Activated CD4-positive, CD25-positive, alpha-beta regulatory T cell treated with anti-CD3 and anti-CD28 coated beads, Interleukin-2, amount 50 U/mL, for 72 hours (primary cell): ENCODE measurements around the gene ELOVL6.
A peak's percentile ranks its signal among the peaks of the same experiment; 100 is the strongest.
"Not testable (repeated sequence)": the region's sequence is repeated elsewhere in the genome, so short reads cannot be mapped to it uniquely, and the experiment has no call there.

Experiments
- DNase-seq: peaks from one replicate; pipeline ENCODE4 v3.0.0; 2021

ELOVL6 gene

GRCh38 chr4:110068248-110068647 is 130.2 kb downstream of the ELOVL6 start:
- DNase-seq: no peak

DNA sequence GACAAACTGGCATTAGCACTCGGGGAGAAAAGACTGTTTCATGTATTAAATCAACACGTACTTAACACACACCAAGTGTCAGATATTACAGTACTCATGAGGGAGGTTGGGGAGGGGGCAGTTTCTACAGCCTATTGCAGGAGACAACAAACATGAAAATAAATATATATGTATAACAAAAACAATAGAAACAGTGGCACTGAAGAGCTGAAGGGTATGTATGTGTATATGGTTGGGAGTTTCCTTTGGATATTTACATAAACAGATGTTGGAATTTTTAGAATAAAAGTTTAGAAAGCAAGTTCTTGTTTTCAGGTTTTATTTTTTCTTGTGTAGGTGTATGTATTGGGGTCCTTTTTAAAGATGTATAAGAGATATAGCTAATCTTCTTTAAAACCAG is 133.5 kb downstream of the ELOVL6 start:
- no peak for DNase-seq

DNA sequence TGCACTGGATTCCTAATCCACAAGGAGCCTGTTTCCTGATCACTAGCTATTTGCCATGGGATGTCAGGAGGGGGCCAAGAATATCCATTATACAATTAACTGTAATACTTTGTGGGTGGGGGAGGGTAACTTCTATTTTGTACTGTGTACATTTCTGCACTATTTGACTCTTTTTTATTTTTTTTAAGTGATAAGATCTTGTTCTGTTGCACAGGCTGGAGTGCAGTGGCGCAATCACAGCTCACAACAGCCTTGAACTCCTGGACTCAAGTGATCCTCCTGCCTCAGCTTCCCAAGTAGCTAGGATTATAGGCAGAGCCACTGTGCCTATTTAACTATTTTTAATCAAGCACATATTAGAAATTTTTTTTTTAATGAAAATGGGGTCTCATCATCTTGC is 134.1 kb downstream of the ELOVL6 start:
- no peak for DNase-seq

- DNase-seq: no peak
Measured at GRCh38 chr4:110062166-110062565, 136.2 kb downstream of the ELOVL6 start.

GRCh38 chr4:110061076-110061475 is 137.3 kb downstream of the ELOVL6 start:
- no peak for DNase-seq

GRCh38 chr4:110059556-110060191 is 138.7 kb downstream of the ELOVL6 start:
- no peak for DNase-seq

- no peak for DNase-seq
Measured at GRCh38 chr4:110058677-110059076, 139.7 kb downstream of the ELOVL6 start.

GRCh38 chr4:110055158-110055768 is 143.2 kb downstream of the ELOVL6 start:
- no peak for DNase-seq

- peak; percentile 36 for DNase-seq
Measured at GRCh38 chr4:110049951-110050925, 148.2 kb downstream of the ELOVL6 start.

- DNase-seq: no peak
Measured at GRCh38 chr4:110046588-110047049, 151.8 kb downstream of the ELOVL6 start.

DNA sequence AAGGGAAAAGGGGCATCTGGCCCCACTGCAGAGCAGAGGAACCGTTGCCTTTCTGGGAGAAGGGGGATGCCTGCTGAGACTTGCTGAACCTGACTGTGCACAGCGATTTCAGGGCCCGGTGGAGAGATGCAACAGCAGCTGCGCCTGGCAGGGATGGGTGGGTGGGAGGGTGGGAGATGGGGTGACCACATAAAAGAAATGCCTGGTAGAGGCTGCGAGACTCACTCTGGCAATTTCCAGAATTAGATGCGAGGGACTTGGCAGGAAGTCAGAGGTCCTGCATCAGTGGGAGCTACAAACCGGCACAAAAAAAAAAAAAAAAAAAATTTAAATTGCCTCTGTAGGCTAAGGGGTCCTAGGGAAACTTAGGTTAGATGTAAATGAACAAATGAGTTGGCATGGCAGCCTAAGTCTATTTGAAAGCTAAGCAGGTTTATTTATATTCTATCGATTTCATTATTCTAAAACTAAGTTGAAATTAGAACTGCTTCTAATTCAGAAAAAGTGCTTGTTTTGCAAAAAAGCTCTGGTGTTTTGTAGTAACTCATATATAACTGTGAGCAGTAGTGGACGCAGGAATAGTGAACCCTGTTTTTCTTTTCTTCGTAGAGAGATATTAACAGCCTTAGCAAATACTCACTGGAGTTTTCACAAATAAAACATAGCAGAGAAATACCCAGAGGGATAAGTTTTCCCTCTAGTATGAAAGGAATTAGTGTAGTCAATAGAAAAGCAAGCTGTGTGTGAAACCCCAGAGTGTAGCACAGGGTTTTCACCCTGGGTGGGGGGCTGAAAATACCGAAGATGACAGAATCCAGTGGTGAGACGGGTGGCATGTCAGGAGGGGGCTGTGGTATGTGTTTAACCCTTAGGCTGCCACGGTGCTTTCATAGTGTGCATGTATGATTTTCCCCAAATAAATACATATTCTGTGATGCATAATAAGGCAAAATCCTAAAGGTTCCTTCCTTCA is 155.6 kb downstream of the ELOVL6 start:
- DNase-seq: no peak

- no peak for DNase-seq
Measured at GRCh38 chr4:110041735-110042134, 156.7 kb downstream of the ELOVL6 start.

GRCh38 chr4:110039164-110039563 is 159.3 kb downstream of the ELOVL6 start:
- not testable (repeated sequence) for DNase-seq

GRCh38 chr4:110034026-110034393 is 164.4 kb downstream of the ELOVL6 start:
- DNase-seq: no peak

GRCh38 chr4:110033355-110034025 is 164.9 kb downstream of the ELOVL6 start:
- no peak for DNase-seq

- no peak for DNase-seq
Measured at GRCh38 chr4:110032603-110033002, 165.8 kb downstream of the ELOVL6 start.

DNA sequence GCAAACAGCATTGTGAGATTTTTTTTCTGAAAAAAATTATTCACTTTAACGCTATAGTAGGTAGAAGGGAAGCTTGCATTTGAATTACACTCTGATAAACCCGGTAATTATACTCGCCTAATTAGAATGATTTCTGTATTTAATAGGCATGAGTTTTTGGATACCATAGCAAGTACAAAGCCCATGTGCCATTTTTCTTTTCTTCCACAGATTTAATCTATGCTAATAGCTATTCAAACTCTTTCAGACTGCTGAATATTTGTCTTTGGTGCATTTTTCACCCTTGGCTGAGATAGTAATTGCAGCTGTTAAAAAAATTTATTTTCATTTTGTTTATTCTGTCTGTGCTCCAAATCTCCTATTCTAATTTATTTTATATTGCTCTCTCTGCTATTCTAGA is 172.7 kb downstream of the ELOVL6 start:
- no peak for DNase-seq

DNA sequence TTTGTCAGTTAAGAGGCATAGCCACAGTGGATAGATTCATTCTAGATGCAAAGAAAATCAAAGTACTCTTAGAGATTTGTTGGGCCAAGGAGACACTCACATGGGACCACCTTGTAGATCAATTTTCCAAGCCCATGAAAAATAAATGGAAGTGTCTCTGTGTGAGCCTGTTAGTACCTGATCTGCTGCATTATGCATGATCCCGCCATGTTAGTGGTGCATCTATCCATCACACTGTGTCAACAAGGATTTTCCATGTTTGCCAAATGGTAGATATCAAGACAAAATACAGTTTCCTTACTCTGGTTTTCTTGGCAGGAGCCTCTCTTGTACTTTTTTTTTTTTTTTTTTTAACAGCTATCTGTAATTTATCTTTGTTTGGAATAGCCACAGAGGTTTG is 173.4 kb downstream of the ELOVL6 start:
- DNase-seq: no peak

DNA sequence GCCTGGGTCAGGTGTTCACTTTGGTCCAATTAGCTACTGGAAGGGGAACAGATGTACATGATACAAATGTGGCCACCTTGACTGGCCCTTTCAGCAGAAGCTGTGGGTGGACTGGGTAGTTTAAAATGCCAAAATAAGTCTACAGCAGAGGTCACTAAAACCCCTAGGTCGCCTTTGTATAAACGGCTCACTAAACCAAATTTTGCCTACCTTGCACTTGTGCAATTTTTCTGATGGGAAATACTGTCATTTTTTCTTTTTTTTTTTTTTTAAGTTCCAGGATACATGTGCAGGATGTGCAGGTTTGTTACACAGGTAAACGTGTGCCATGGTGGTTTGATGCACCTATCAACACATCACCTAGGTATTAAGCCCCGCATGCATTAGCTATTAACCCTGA is 176.0 kb downstream of the ELOVL6 start:
- DNase-seq: no peak

GRCh38 chr4:110020646-110021443 is 177.6 kb downstream of the ELOVL6 start:
- DNase-seq: no peak

DNA sequence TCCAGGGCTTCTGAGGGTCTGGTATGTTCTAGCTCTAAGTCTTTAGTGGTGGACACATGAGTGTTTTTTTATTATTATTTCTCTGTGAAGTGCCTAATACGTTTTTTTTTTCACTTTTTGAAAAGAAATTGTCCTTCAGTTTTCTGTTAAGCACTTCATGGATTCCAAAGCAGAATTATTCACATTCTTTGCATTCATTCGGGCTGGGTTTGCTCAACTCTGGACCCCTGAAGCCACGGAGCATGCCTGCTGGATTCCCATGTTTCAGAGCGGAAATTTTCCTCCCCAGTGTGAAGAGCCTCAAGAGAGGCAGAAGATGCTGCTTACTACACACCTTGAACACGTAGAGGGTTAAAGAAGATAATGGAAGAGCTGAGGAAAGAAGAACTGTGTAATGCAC is 178.3 kb downstream of the ELOVL6 start:
- no peak for DNase-seq
